K562 (cell line): Measurements from ENCODE around the gene NFILZ. TPM values are rescaled to one million over a fixed set of nuclear protein-coding genes. Genes with fewer than 3 reads are reported as not detected.
A peak's percentile ranks its signal among the peaks of the same experiment; 100 is the strongest.

ENCODE experiments used
- ATAC-seq: fragments of 200-7000 bp; cut with Tn5 transposase; 3 replicates; pipeline ENCODE4 v1.9.1; 2020; ENCODE audit warnings: moderate library complexity
- BruUV-seq: library from RNA; stranded (reverse); fragments of 400-500 nt; replicated peaks from 2 replicates; lab custom pipeline; 2021; lab: Mats Ljungman, UMichigan
- CTCF ChIA-PET: fragments of 300-600 bp; formaldehyde crosslinking; extraction: SDS; loops from one replicate; lab custom pipeline; 2021; ENCODE audit warnings: low intra/inter-chr PET ratio; lab: Yijun Ruan, JAX
- POLR2A ChIA-PET: fragments of 300-600, 350-650 bp; sonication (Branson Sonifier 250); formaldehyde crosslinking; extraction: SDS; loops from one replicate; lab custom pipeline; 2021; ENCODE audit warnings: antibody characterized with exemption, inconsistent platforms; lab: Yijun Ruan, JAX
- DNase-seq, 4 experiments: peaks; one replicate each; pipeline versions ENCODE4 v3.0.0 to v3.0.0-alpha.2; 2011 to 2018; ENCODE audit warnings: low spot score in 3 of 4, mixed read lengths in 3 of 4; ENCODE audit errors: extremely low read depth in 1 of 4
- FAIRE-seq: peaks from 2 replicates; lab custom pipeline; 2011; peaks lifted over from hg19 to GRCh38; lab: Jason Lieb, UNC
- H2AFZ ChIP-seq: 2 replicates; pipeline ENCODE4 v1.6.0; 2011; ENCODE audit warnings: low read depth, low read length, control low read depth, inconsistent platforms
- H3K27ac ChIP-seq: fragments of 200-600 bp; 3 replicates; pipeline ENCODE4 v1.8.0; 2011; ENCODE audit warnings: low read depth, mild to moderate bottlenecking, control low read depth, inconsistent platforms, low read length, moderate library complexity, mixed read lengths; ENCODE audit errors: extremely low read depth
- H3K27me3 ChIP-seq, 2 experiments: fragments of 300-600 bp in 1 of 2; 2 replicates in 1 of 2; 3 replicates in 1 of 2; pipeline versions ENCODE4 v1.6.0 to v1.8.0; 2011; ENCODE audit warnings: inconsistent platforms in 2 of 2, low read length in 2 of 2, mild to moderate bottlenecking in 1 of 2, mixed read lengths in 1 of 2, moderate library complexity in 1 of 2; ENCODE audit not compliant: control insufficient read depth in 2 of 2, insufficient read depth in 2 of 2
- H3K36me3 ChIP-seq: fragments of 300-600 bp; 3 replicates; pipeline ENCODE4 v1.8.0; 2011; ENCODE audit warnings: mild to moderate bottlenecking, low read length, inconsistent platforms; ENCODE audit not compliant: control insufficient read depth, insufficient read depth
- H3K4me1 ChIP-seq, 2 experiments: fragments of 200-600 bp in 1 of 2; replicated peaks in 1 of 2; 2 replicates in 1 of 2; 3 replicates in 1 of 2; pipeline versions ENCODE4 v1.5.1 to v1.8.0; 2011; ENCODE audit warnings: inconsistent platforms in 2 of 2, low read length in 2 of 2, mild to moderate bottlenecking in 1 of 2, mixed read lengths in 1 of 2, moderate library complexity in 1 of 2; ENCODE audit not compliant: control insufficient read depth in 2 of 2, insufficient read depth in 2 of 2
- H3K4me2 ChIP-seq: 2 replicates; pipeline ENCODE4 v1.6.1; 2011; ENCODE audit warnings: low read length, control low read depth, inconsistent platforms, mixed read lengths; ENCODE audit not compliant: insufficient read depth
- H3K4me3 ChIP-seq: fragments of 200-600 bp; sonication (generic), shearing (Covaris generic); 2 replicates; pipeline ENCODE4 v1.5.1; 2016; ENCODE audit warnings: control low read depth, inconsistent platforms
- H3K79me2 ChIP-seq: fragments of 200-600 bp; 3 replicates; pipeline ENCODE4 v1.8.0; 2011; ENCODE audit warnings: low read length, inconsistent platforms; ENCODE audit not compliant: control insufficient read depth, insufficient read depth
- H3K9ac ChIP-seq, 2 experiments: 2 replicates each; pipeline versions ENCODE4 v1.6.0 to v1.6.1; 2011; ENCODE audit warnings: low read depth in 2 of 2, low read length in 2 of 2, control low read depth in 1 of 2, inconsistent platforms in 1 of 2, mild to moderate bottlenecking in 1 of 2, mixed read lengths in 1 of 2; ENCODE audit not compliant: insufficient read depth in 1 of 2
- H3K9me1 ChIP-seq: one replicate; pipeline ENCODE4 v1.6.0; 2011; ENCODE audit warnings: inconsistent platforms, mild to moderate bottlenecking, low read length, moderate library complexity; ENCODE audit not compliant: control insufficient read depth, insufficient read depth
- H3K9me3 ChIP-seq: replicated peaks from 2 replicates; pipeline ENCODE4 v1.5.1; 2011; ENCODE audit warnings: low read depth, low read length, inconsistent platforms; ENCODE audit not compliant: control insufficient read depth, insufficient read depth
- H4K20me1 ChIP-seq: replicated peaks from 2 replicates; pipeline ENCODE4 v1.6.1; 2011; ENCODE audit warnings: low read length, inconsistent platforms, mixed read lengths; ENCODE audit not compliant: control insufficient read depth, insufficient read depth
- ARID2 ChIP-seq: fragments of 450-650 bp; IDR thresholded peaks from 2 replicates; pipeline ENCODE4 v1.6.1; 2017; ENCODE audit warnings: antibody characterized with exemption, mild to moderate bottlenecking
- CBX1 ChIP-seq: sonication (generic); IDR thresholded peaks from 2 replicates; pipeline ENCODE4 v1.6.1; 2016; ENCODE audit warnings: antibody characterized with exemption, low read depth, mild to moderate bottlenecking
- CBX2 ChIP-seq: fragments of 200-600 bp; sonication (generic); IDR thresholded peaks from one replicate; pipeline ENCODE4 v1.6.1; 2012; ENCODE audit warnings: mild to moderate bottlenecking, low read length, inconsistent platforms; ENCODE audit not compliant: insufficient read depth, poor library complexity, severe bottlenecking
- GABPB1 ChIP-seq: sonication (generic); formaldehyde crosslinking; IDR thresholded peaks from 2 replicates; pipeline ENCODE4 v1.8.0; 2022; ENCODE audit warnings: mild to moderate bottlenecking, missing genetic modification reagents
- HCFC1 ChIP-seq: IDR thresholded peaks from 2 replicates; pipeline ENCODE4 v1.6.1; 2012; ENCODE audit warnings: low read depth, low read length, improper control_type of control experiment
- KAT8 ChIP-seq: fragments of 450-650 bp; IDR thresholded peaks from 2 replicates; pipeline ENCODE4 v1.6.1; 2016; ENCODE audit warnings: low read depth, mild to moderate bottlenecking
- MAZ ChIP-seq, 2 experiments: fragments of 450-650 bp in 1 of 2; sonication (generic) in 1 of 2; formaldehyde crosslinking; IDR thresholded peaks in 1 of 2; conservative IDR thresholded peaks in 1 of 2; 2 replicates each; pipeline versions ENCODE4 v1.4.0 to v1.5.0; 2020; ENCODE audit warnings: mild to moderate bottlenecking in 1 of 2, missing genetic modification reagents in 1 of 2
- NFIX ChIP-seq: fragments of 250-450 bp; sonication (Bioruptor Pico); IDR thresholded peaks from 2 replicates; pipeline ENCODE4 v1.4.0; 2020; ENCODE audit warnings: low read depth, mild to moderate bottlenecking, moderate library complexity
- RAD51 ChIP-seq: fragments of 450-650 bp; IDR thresholded peaks from 2 replicates; pipeline ENCODE4 v1.7.1; 2016; ENCODE audit warnings: low read depth, mild to moderate bottlenecking, borderline replicate concordance
- SMARCA5 ChIP-seq: fragments of 450-650 bp; IDR thresholded peaks from 2 replicates; pipeline ENCODE4 v1.6.1; 2016
- TEAD1 ChIP-seq, 2 experiments: fragments of 450-650 bp in 1 of 2; sonication (generic) in 1 of 2; formaldehyde crosslinking; IDR thresholded peaks; 2 replicates each; pipeline versions ENCODE4 v1.4.0 to v1.8.0; 2020 to 2022; ENCODE audit warnings: mild to moderate bottlenecking in 2 of 2, missing genetic modification reagents in 1 of 2
- VEZF1 ChIP-seq: fragments of 200-800 bp; sonication (Bioruptor generic); IDR thresholded peaks from 2 replicates; pipeline ENCODE4 v1.6.1; 2017; ENCODE audit warnings: missing genetic modification characterization, missing compliant biosample characterization
- ZNF41 ChIP-seq: fragments of 250-450 bp; sonication (Bioruptor Pico); conservative IDR thresholded peaks from 2 replicates; pipeline ENCODE4 v1.4.0; 2020; ENCODE audit warnings: mild to moderate bottlenecking
- WGBS: fragments of 100-300 bp; shearing (Covaris generic); methylation state at CpG from one replicate; pipeline ENCODE4 v1.1.6; 2016; ENCODE audit warnings: low coverage, mixed read lengths; ENCODE audit not compliant: insufficient coverage; ENCODE audit errors: missing lambda C conversion rate; 5-methylcytosine and 5-hydroxymethylcytosine counted together
- in situ Hi-C: fragments of 300-500 bp; cut with MboI; formaldehyde crosslinking; loops from 4 replicates; pipeline ENCODE4 v1.15.0; 2018; ENCODE audit warnings: inconsistent platforms, mixed read lengths
- intact Hi-C: fragments of 100-400 bp; cut with micrococcal nuclease; formaldehyde crosslinking; loops from 2 replicates; pipeline ENCODE4 v1.14.2; 2022
- polyA plus RNA-seq, 8 experiments: library from polyadenylated mRNA; depleted of rRNA in 4 of 8; stranded (reverse) in 5 of 8; unstranded in 3 of 8; fragments of >200 nt; fragmentation: Nextera tagmentation in 2 of 8; fragmentation: Illumina TruSeq in 1 of 8; extraction: Ambion mirVana in 2 of 8; extraction: Trizol in 1 of 8; gene quantifications; 2 replicates each; pipeline versions ENCODE4 v1.2.1 to v1.2.3, GENCODE V29; 2011 to 2014; ENCODE audit warnings: inconsistent platforms in 1 of 8, missing spikeins in 1 of 8
- total RNA-seq, 7 experiments: library from RNA; depleted of rRNA in 6 of 7; stranded (reverse); fragments of >200 nt in 6 of 7; fragmentation: Illumina TruSeq in 2 of 7; extraction: Trizol in 2 of 7; gene quantifications; 2 replicates each; pipeline versions ENCODE4 v1.2.1 to v1.2.3, GENCODE V29; 2011 to 2021; ENCODE audit warnings: low replicate concordance in 1 of 7
- TF ChIP-seq, protein P1 (sequence below): sonication (generic); formaldehyde crosslinking; IDR thresholded peaks from 2 replicates; pipeline ENCODE4 v1.8.0; 2022; ENCODE audit warnings: mild to moderate bottlenecking, missing genetic modification reagents
- TF ChIP-seq, protein P2 (sequence below): fragments of 250-450 bp; sonication (Bioruptor Pico); IDR thresholded peaks from 2 replicates; pipeline ENCODE4 v1.8.0; 2022; ENCODE audit warnings: inconsistent platforms
- TF ChIP-seq, protein P3 (sequence below): IDR thresholded peaks from 3 replicates; pipeline ENCODE4 v1.6.1; 2011; ENCODE audit warnings: borderline replicate concordance, mild to moderate bottlenecking; ENCODE audit not compliant: insufficient read length, insufficient read depth

The NFILZ gene
- total and polyA plus RNA-seq, 9 of the 15 experiments (the other 6 are each of a cell fraction or from before 2014, with no cell fraction given) = not detected

- H3K4me1 ChIP-seq = peaks cover 0 to 6% of the 10 kb centered on the region in 2 experiments; a peak in 3 of 5 replicates
- peak overlapping the region; percentile 27 for H3K4me2 ChIP-seq
- in situ Hi-C loops = loop anchor here (5.0 kb wide), 1 partner anchor 38 kb away; no protein-coding TSS in a partner anchor
- ChIA-PET POLR2A (no interaction called here), CTCF (interaction anchor here (0.5 to 4.4 kb wide), 8 partner anchors 13 to 1172 kb away, joined by 3 to 50 read pairs (median 3); no protein-coding TSS in a partner anchor)
- H3K27ac ChIP-seq = no peak overlapping the region
- 1% methylated on average over 15 of the region's 15 CpGs for WGBS
- FAIRE-seq = peak; percentile 85
- H3K36me3 ChIP-seq = no peaks in the 10 kb centered on the region
- intact Hi-C loops = loop anchor here (1.0 to 5.0 kb wide), 2 partner anchors 40 to 333 kb away; no protein-coding TSS in a partner anchor
- BruUV-seq = no TSS peak
- peak; percentile 70 to 82 (median 81) for DNase-seq
- no peaks in the 10 kb centered on the region for H3K79me2 ChIP-seq
- H3K27me3 ChIP-seq = peaks cover 0 to 21% of the 10 kb centered on the region in 2 experiments; a peak in 2 of 5 replicates
- H3K9ac ChIP-seq = no peak overlapping the region
- no peaks in the 10 kb centered on the region for H3K9me3 ChIP-seq
- H3K4me3 ChIP-seq = no peak overlapping the region
- H3K9me1 ChIP-seq = no peaks in the 10 kb centered on the region
- no peaks in the 10 kb centered on the region for H4K20me1 ChIP-seq
- peak overlapping the region; percentile 21 for H2AFZ ChIP-seq
- peak; percentile 87 for ATAC-seq
- TF ChIP-seq, protein P1, sequence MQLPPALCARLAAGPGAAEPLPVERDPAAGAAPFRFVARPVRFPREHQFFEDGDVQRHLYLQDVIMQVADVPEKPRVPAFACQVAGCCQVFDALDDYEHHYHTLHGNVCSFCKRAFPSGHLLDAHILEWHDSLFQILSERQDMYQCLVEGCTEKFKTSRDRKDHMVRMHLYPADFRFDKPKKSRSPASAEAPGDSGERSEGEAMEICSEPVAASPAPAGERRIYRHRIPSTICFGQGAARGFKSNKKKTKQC (CRISPR knock-in tag) = 0 out of 2 replicates have a peak, but pooled peaks have one; percentile 38
- TF ChIP-seq GABPB1 (0 out of 2 replicates have a peak, but pooled peaks have one; percentile 41), NFIX (no peak), RAD51 (no peak), TEAD1 (CRISPR knock-in tag; IDR thresholded peaks at IDR 0.05) (0 out of 4 replicates have a peak, but pooled peaks of 1 of the 2 experiments have one; percentile 32), CBX2 (no peak), ZNF41 (no peak), HCFC1 (no peak), CBX1 (no peak), ARID2 (peak; percentile 72), KAT8 (no peak), MAZ (CRISPR knock-in tag; conservative IDR thresholded peaks at IDR 0.05 in 1 of 2, IDR thresholded peaks at IDR 0.05 in 1 of 2) (peak in 1 of 2 experiments; percentile 22; a peak in 1 of 4 replicates), VEZF1 (CRISPR knock-in tag) (peak; percentile 63; the same call in 1 of the 2 replicates), SMARCA5 (peak; percentile 92; the same call in 1 of the 2 replicates)
- TF ChIP-seq, protein P2, sequence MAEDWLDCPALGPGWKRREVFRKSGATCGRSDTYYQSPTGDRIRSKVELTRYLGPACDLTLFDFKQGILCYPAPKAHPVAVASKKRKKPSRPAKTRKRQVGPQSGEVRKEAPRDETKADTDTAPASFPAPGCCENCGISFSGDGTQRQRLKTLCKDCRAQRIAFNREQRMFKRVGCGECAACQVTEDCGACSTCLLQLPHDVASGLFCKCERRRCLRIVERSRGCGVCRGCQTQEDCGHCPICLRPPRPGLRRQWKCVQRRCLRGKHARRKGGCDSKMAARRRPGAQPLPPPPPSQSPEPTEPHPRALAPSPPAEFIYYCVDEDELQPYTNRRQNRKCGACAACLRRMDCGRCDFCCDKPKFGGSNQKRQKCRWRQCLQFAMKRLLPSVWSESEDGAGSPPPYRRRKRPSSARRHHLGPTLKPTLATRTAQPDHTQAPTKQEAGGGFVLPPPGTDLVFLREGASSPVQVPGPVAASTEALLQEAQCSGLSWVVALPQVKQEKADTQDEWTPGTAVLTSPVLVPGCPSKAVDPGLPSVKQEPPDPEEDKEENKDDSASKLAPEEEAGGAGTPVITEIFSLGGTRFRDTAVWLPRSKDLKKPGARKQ (CRISPR knock-in tag) = no peak
- TF ChIP-seq, protein P3, sequence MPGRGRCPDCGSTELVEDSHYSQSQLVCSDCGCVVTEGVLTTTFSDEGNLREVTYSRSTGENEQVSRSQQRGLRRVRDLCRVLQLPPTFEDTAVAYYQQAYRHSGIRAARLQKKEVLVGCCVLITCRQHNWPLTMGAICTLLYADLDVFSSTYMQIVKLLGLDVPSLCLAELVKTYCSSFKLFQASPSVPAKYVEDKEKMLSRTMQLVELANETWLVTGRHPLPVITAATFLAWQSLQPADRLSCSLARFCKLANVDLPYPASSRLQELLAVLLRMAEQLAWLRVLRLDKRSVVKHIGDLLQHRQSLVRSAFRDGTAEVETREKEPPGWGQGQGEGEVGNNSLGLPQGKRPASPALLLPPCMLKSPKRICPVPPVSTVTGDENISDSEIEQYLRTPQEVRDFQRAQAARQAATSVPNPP = no peak
These were observed 24.3 kb downstream of the NFILZ start for GRCh38 chr19:8654591-8655339.
